ENCODE data around the gene MNT. TPM values are rescaled to one million over a fixed set of nuclear protein-coding genes. Genes with fewer than 3 reads are reported as not detected.

MNT gene
- total and polyA plus RNA-seq, 2 donors: 7.5 to 20.5 TPM

DNA sequence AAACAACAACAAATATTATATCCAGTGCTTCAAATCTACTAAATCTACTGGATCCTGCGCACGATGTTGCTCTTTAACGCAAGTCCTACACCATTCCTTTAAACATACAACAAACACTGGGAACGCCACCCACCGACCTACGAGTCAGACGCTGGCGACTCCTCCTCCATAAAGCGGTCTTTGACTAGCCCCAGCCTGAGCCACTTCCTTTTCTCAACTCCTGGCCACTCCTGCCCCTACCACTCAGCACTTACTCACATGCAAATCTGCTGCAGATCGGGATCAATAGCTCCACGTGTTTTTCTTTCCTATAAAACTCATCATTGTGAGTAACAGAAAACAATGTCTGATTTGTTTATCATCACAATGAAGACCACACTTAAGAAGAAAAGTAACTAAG is 32.8 kb upstream of the MNT start:
- H3K27ac ChIP-seq (ENCODE audit: low read depth): no peak overlapping the region

DNA sequence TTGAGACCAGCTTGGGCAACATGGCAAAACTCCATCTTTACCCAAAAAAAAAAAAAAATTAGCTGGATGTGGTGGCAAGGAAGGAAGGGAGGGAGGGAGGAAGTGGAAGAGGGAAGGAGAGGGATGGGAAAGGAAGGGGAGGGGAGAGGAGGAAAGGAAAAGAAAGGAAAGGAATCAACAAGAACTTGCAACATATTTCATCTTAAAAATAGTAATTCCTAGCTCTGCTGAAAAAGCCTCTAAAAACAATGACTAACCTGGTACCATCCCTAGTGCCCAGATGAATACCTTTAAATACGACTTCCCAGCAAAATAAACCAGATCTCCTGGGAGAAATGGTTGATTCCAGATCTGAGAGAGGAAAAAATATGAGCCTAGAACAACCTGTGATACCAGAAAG is 27.1 kb upstream of the MNT start:
- DNase-seq (ENCODE audit: extremely low spot score): no peak
- Histone ChIP-seq H3K4me1 (ENCODE audit: insufficient read depth) (no peaks in the 10 kb centered on the region), H3K36me3 (ENCODE audit: insufficient read depth) (no peaks in the 10 kb centered on the region), H3K27ac (ENCODE audit: low read depth) (no peak overlapping the region), H3K4me3 (ENCODE audit: low read depth, low read length) (no peak overlapping the region)
- 95% methylated on average over 1 of the region's 1 CpG for WGBS

More for the DNA sequence above, 32.8 kb upstream of the MNT start:
- Histone ChIP-seq H3K4me3 (ENCODE audit: low read depth, low read length) (no peak overlapping the region), H3K4me1 (ENCODE audit: insufficient read depth) (no peaks in the 10 kb centered on the region), H3K36me3 (ENCODE audit: insufficient read depth) (peaks cover 2% of the 10 kb centered on the region)
- DNase-seq (ENCODE audit: extremely low spot score): no peak
- 76% methylated on average over 11 of the region's 11 CpGs for WGBS

DNA sequence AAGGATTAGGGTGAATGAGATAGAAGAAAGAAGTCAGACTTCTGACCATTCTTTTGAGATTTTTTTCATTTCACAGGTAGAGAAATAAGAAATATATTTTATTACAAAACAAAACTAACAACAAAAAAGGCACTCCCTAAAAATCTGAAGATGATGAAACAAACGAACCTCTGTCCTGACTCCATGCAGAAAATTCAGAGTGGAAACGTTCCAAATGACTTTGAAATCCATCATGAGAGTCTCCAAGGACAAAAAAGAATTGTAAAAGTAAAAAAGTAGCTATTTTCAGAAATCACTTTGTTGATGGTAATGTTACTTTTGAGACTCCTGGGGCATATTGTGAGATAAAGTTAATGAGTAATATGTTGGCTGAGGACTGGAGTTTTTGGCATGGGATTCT is 26.4 kb upstream of the MNT start:
- Histone ChIP-seq H3K4me3 (ENCODE audit: low read depth, low read length) (no peak overlapping the region), H3K4me1 (ENCODE audit: insufficient read depth) (no peaks in the 10 kb centered on the region), H3K27ac (ENCODE audit: low read depth) (no peak overlapping the region), H3K36me3 (ENCODE audit: insufficient read depth) (no peaks in the 10 kb centered on the region)
- DNase-seq (ENCODE audit: extremely low spot score): no peak
- 77% methylated on average over 2 of the region's 2 CpGs for WGBS

DNA sequence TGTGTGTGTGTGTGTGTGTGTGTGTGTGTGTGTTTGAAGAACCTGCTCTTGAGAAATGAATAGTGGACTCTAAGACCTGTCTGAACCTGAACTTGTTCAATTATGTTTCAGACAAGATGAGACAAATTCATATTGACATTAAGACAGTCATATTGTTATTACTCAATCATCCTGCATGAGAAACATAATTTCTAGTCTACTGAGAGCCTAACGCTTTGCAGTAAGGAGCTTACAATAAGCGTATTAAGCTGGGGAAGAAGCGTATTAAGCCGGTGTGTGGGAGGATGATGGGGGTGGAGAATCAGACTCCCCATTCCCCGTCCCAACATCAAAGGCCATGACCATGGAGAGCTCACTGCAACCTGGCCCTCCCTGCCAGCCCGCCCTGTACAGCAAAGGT is 22.4 kb upstream of the MNT start:
- 87% methylated on average over 6 of the region's 6 CpGs for WGBS
- Histone ChIP-seq H3K4me3 (ENCODE audit: low read depth, low read length) (no peak overlapping the region), H3K4me1 (ENCODE audit: insufficient read depth) (no peaks in the 10 kb centered on the region), H3K36me3 (ENCODE audit: insufficient read depth) (peaks cover 5% of the 10 kb centered on the region), H3K27ac (ENCODE audit: low read depth) (peak overlapping the region; percentile 52)
- no peak for DNase-seq (ENCODE audit: extremely low spot score)

DNA sequence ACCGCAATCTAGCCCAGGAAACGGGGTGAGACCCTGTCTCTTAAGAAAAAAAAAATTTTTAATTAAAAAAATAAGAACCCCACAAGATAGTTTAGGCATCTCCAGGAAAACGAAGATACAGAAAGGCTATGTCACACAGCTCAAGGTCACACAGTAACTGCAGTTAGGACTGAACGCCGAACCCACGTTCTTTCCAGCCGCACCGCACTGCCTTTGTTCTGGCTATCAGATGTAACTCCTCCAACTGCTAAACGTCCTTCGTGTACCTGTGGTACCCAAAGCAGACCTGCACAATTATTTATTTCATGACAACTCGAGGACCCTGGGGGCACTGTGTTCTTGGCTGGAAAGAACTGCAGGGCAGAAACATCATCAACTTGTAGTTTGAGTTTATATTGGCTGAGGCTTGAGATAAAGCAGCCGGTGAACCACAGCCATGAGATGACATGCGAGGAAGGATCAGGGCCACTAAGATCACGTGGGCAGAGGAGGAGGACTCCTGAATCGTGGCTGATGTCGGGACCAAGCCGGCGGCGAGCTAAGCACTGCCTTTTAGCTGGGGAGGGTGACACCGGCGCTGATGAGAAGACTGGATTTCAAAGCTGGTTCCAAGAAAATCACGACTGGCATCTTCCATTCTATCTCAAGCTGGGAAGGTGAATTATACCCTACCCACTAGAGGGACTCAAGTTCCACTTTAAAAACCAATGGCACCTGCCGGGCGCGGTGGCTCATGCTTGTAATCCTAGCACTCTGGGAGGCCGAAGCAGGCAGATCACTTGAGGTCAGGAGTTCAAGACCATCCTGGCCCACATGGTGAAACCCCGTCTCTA is 20.7 kb upstream of the MNT start:
- H3K4me1 ChIP-seq (ENCODE audit: insufficient read depth): no peaks in the 10 kb centered on the region
- DNase-seq (ENCODE audit: extremely low spot score): no peak
- 61% methylated on average over 27 of the region's 27 CpGs for WGBS
- no peak overlapping the region for H3K27ac ChIP-seq (ENCODE audit: low read depth)
- H3K36me3 ChIP-seq (ENCODE audit: insufficient read depth): peaks cover 5% of the 10 kb centered on the region
- no peak overlapping the region for H3K4me3 ChIP-seq (ENCODE audit: low read depth, low read length)

GRCh38 chr17:2420176-2420575 is 19.3 kb upstream of the MNT start:
- Histone ChIP-seq H3K4me3 (ENCODE audit: low read depth, low read length) (no peak overlapping the region), H3K4me1 (ENCODE audit: insufficient read depth) (no peaks in the 10 kb centered on the region), H3K27ac (ENCODE audit: low read depth) (no peak overlapping the region), H3K36me3 (ENCODE audit: insufficient read depth) (peaks cover 5% of the 10 kb centered on the region)
- 74% methylated on average over 12 of the region's 12 CpGs for WGBS
- no peak for DNase-seq (ENCODE audit: extremely low spot score)

GRCh38 chr17:2419486-2419885 is 18.6 kb upstream of the MNT start:
- no peak for DNase-seq (ENCODE audit: extremely low spot score)
- Histone ChIP-seq H3K36me3 (ENCODE audit: insufficient read depth) (peaks cover 5% of the 10 kb centered on the region), H3K4me1 (ENCODE audit: insufficient read depth) (no peaks in the 10 kb centered on the region), H3K27ac (ENCODE audit: low read depth) (no peak overlapping the region), H3K4me3 (ENCODE audit: low read depth, low read length) (no peak overlapping the region)
- 83% methylated on average over 6 of the region's 6 CpGs for WGBS

DNA sequence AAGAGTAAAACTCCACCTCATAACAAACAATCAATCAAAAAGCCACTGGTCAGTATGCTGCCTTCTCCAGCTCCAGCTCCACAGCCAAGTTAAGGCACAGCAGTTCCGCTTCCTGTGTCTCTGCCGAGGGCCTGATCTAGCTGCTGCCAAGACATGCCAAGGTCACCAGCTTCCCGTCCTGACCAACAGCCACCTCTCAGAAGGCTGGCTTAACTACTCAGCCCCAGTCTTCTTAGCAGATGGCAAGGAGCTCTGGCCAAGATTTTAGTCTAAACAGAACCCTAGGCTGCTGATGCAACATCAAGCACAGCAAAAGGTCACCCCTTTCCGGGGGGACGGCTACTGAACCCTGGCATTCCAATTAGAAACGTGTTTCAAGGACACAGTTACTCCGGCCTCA is 17.7 kb upstream of the MNT start:
- no peak for DNase-seq (ENCODE audit: extremely low spot score)
- WGBS: 69% methylated on average over 7 of the region's 7 CpGs
- H3K36me3 ChIP-seq (ENCODE audit: insufficient read depth): peaks cover 5% of the 10 kb centered on the region
- H3K4me3 ChIP-seq (ENCODE audit: low read depth, low read length): no peak overlapping the region
- no peak overlapping the region for H3K27ac ChIP-seq (ENCODE audit: low read depth)
- H3K4me1 ChIP-seq (ENCODE audit: insufficient read depth): no peaks in the 10 kb centered on the region

DNA sequence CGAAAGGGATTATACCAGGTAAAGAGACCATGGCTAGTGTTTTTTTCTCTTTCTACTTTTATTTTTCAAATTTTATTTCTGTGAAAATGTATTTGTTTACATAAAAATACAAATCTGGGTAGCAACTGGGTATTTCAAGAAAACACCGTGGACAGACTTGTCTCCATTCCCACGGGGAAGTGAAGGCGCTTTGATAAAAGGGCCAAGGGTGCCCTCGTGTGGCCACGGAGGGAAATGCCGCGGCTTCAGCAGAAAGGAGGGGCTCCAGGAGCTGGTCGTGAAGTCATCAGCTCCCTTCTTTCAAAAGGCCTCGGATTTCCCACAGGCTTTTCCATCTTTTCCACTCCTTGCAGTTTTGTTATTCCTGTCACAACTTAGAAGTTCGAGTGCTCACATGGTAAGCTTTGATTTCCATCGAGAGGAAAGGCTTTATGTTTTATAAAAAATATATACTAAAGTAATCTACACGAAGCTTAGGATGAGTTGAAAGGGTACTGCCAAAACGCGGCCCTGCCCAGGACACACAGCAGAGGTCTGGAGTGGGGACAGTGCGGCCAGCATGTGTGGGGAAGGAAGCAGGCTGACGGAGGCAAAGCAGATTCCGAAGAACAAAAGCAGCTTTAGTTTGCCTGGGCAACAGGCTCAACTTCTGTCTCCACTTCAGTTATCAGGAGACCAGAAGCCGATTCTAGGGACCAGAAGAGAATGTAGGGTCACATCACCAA is 15.3 kb upstream of the MNT start:
- Histone ChIP-seq H3K4me1 (ENCODE audit: insufficient read depth) (no peaks in the 10 kb centered on the region), H3K36me3 (ENCODE audit: insufficient read depth) (peaks cover 5% of the 10 kb centered on the region), H3K4me3 (ENCODE audit: low read depth, low read length) (no peak overlapping the region), H3K27ac (ENCODE audit: low read depth) (no peak overlapping the region)
- DNase-seq (ENCODE audit: extremely low spot score): peak; percentile 65
- WGBS: 29% methylated on average over 19 of the region's 19 CpGs

- Histone ChIP-seq H3K36me3 (ENCODE audit: insufficient read depth) (peaks cover 2% of the 10 kb centered on the region), H3K27ac (ENCODE audit: low read depth) (no peak overlapping the region), H3K4me1 (ENCODE audit: insufficient read depth) (no peaks in the 10 kb centered on the region), H3K4me3 (ENCODE audit: low read depth, low read length) (no peak overlapping the region)
- no peak for DNase-seq (ENCODE audit: extremely low spot score)
- WGBS: 90% methylated on average over 9 of the region's 9 CpGs
Observed at GRCh38 chr17:2415081-2415480, 14.2 kb upstream of the MNT start.

GRCh38 chr17:2414446-2415064 is 13.7 kb upstream of the MNT start:
- Histone ChIP-seq H3K36me3 (ENCODE audit: insufficient read depth) (no peaks in the 10 kb centered on the region), H3K4me3 (ENCODE audit: low read depth, low read length) (no peak overlapping the region), H3K27ac (ENCODE audit: low read depth) (no peak overlapping the region), H3K4me1 (ENCODE audit: insufficient read depth) (no peaks in the 10 kb centered on the region)
- no peak for DNase-seq (ENCODE audit: extremely low spot score)
- WGBS: 95% methylated on average over 22 of the region's 22 CpGs

- Histone ChIP-seq H3K4me1 (ENCODE audit: insufficient read depth) (no peaks in the 10 kb centered on the region), H3K36me3 (ENCODE audit: insufficient read depth) (no peaks in the 10 kb centered on the region), H3K27ac (ENCODE audit: low read depth) (no peak overlapping the region), H3K4me3 (ENCODE audit: low read depth, low read length) (no peak overlapping the region)
- WGBS: 61% methylated on average over 2 of the region's 2 CpGs
- no peak for DNase-seq (ENCODE audit: extremely low spot score)
Observed at GRCh38 chr17:2412561-2413021, 11.7 kb upstream of the MNT start.

GRCh38 chr17:2410951-2411350 is 10.1 kb upstream of the MNT start:
- no peak for DNase-seq (ENCODE audit: extremely low spot score)
- 92% methylated on average over 7 of the region's 7 CpGs for WGBS

More at GRCh38 chr17:2410951-2411350, 10.1 kb upstream of the MNT start:
- H3K4me1 ChIP-seq (ENCODE audit: insufficient read depth): no peaks in the 10 kb centered on the region
- H3K27ac ChIP-seq (ENCODE audit: low read depth): no peak overlapping the region
- H3K36me3 ChIP-seq (ENCODE audit: insufficient read depth): no peaks in the 10 kb centered on the region
- H3K4me3 ChIP-seq (ENCODE audit: low read depth, low read length): no peak overlapping the region
